Caco-2 (cell line): Measurements from ENCODE around the gene SELENOH. TPM values are rescaled to one million over a fixed set of nuclear protein-coding genes. Genes with fewer than 3 reads are reported as not detected.

Source experiments
- BruUV-seq: library from RNA; stranded (reverse); fragments of 400-500 nt; replicated peaks from 2 replicates; lab custom pipeline; 2021; lab: Mats Ljungman, UMichigan
- CTCF ChIA-PET: fragments of 300-600 bp; sonication (Branson Sonifier 250); formaldehyde crosslinking; loops from one replicate; lab custom pipeline; 2022; ENCODE audit warnings: antibody characterized with exemption; lab: Charles Lee
- POLR2A ChIA-PET: fragments of 300-600 bp; sonication (Branson Sonifier 250); formaldehyde crosslinking; loops from one replicate; lab custom pipeline; 2022; ENCODE audit warnings: antibody characterized with exemption; lab: Charles Lee
- DNase-seq, 2 experiments: peaks; one replicate each; pipeline versions ENCODE4 v3.0.0 to v3.0.0-alpha.2; 2020 to 2022
- H3K27me3 ChIP-seq: replicated peaks from 2 replicates; pipeline ENCODE4 v1.6.0; 2011; ENCODE audit warnings: low read length; ENCODE audit not compliant: control insufficient read depth, insufficient read depth
- H3K36me3 ChIP-seq: 2 replicates; pipeline ENCODE4 v1.5.1; 2011; ENCODE audit warnings: low read length; ENCODE audit not compliant: control insufficient read depth, insufficient read depth
- H3K4me1 ChIP-seq: fragments of 250-450 bp; sonication (Bioruptor Pico); 2 replicates; pipeline ENCODE4 v1.5.1; 2020; ENCODE audit warnings: mild to moderate bottlenecking
- H3K4me3 ChIP-seq: 2 replicates; pipeline ENCODE4 v1.5.1; 2011; ENCODE audit warnings: low read depth, mild to moderate bottlenecking, control low read depth, low read length
- H3K9me3 ChIP-seq: fragments of 250-450 bp; sonication (Bioruptor Pico); 2 replicates; pipeline ENCODE4 v1.5.1; 2020; ENCODE audit warnings: mild to moderate bottlenecking, moderate library complexity
- H3K27ac Mint-ChIP-seq: one replicate; pipeline ENCODE4 v1.8.0; 2022; ENCODE audit warnings: mixed read lengths; ENCODE audit not compliant: unreplicated experiment
- H3K27me3 Mint-ChIP-seq: one replicate; pipeline ENCODE4 v1.8.0; 2022; ENCODE audit warnings: mixed read lengths; ENCODE audit not compliant: insufficient read depth, unreplicated experiment
- H3K36me3 Mint-ChIP-seq: one replicate; pipeline ENCODE4 v1.8.0; 2022; ENCODE audit warnings: mild to moderate bottlenecking, mixed read lengths; ENCODE audit not compliant: insufficient read depth, unreplicated experiment
- H3K4me1 Mint-ChIP-seq: one replicate; pipeline ENCODE4 v1.8.0; 2022; ENCODE audit warnings: low read depth, mixed read lengths; ENCODE audit not compliant: unreplicated experiment
- H3K4me3 Mint-ChIP-seq: one replicate; pipeline ENCODE4 v1.8.0; 2022; ENCODE audit warnings: mild to moderate bottlenecking, moderate library complexity, mixed read lengths; ENCODE audit not compliant: unreplicated experiment
- H3K9me3 Mint-ChIP-seq: one replicate; pipeline ENCODE4 v1.8.0; 2022; ENCODE audit warnings: mixed read lengths; ENCODE audit not compliant: unreplicated experiment
- CTCF ChIP-seq, 2 experiments: fragments of 200-600 bp in 1 of 2; IDR thresholded peaks; 1 replicate in 1 of 2; 2 replicates in 1 of 2; pipeline versions ENCODE4 v1.5.1 to v1.8.0; 2011 to 2022; ENCODE audit warnings: antibody characterized with exemption in 1 of 2, control low read depth in 1 of 2, inconsistent platforms in 1 of 2, low read depth in 1 of 2, low read length in 1 of 2, mild to moderate bottlenecking in 1 of 2, moderate library complexity in 1 of 2; ENCODE audit not compliant: insufficient read depth in 1 of 2, severe bottlenecking in 1 of 2, unreplicated experiment in 1 of 2
- intact Hi-C: fragments of 100-400 bp; cut with micrococcal nuclease; formaldehyde crosslinking; loops from one replicate; pipeline ENCODE4 v1.10.0; 2022; ENCODE audit not compliant: unreplicated experiment
- total RNA-seq: library from RNA; stranded (reverse); gene quantifications from 2 replicates; pipeline ENCODE4 v1.2.3, GENCODE V29; 2022

SELENOH gene
- total RNA-seq, 1 experiment from 2014 or later, result 174 TPM

DNA sequence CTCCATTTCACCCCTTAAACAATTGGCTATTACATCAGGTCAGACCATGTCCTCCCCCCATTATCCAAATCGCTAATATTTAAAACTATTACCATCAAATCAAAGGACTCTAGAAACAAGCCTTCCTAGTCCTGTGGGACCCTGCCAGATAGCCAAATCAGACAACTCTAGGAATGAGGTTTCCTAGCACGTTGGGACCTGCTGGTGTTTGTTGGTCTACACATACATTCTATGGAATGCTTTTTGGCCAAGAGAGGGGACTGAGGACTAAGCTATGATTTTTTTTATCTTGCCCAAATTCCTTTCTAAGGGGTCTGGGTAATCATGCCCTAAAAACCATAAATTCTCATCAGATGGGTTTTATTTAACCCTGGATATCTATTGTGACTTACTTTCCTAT is 14.1 kb upstream of the SELENOH start:
- no peak for TF ChIP-seq CTCF (IDR thresholded peaks at IDR 0.05; ENCODE audit: insufficient read depth in 1 of 2, low read depth in 1 of 2, low read length in 1 of 2, severe bottlenecking in 1 of 2, unreplicated experiment in 1 of 2)
- no peaks in the 10 kb centered on the region for H3K27me3 ChIP-seq
- no peak overlapping the region for H3K4me3 ChIP-seq
- no peaks in the 10 kb centered on the region for H3K27me3 Mint-ChIP-seq
- peaks cover 11% of the 10 kb centered on the region for H3K4me1 Mint-ChIP-seq
- no peak for DNase-seq
- CTCF ChIA-PET, result interaction anchor here (0.6 kb wide), 1 partner anchor 82 kb away, joined by 4 read pairs; no protein-coding TSS in a partner anchor
- H3K9me3 Mint-ChIP-seq, result no peaks in the 10 kb centered on the region
- POLR2A ChIA-PET, result interaction anchor here (0.8 kb wide), 1 partner anchor 74 kb away, joined by 6 read pairs; no protein-coding TSS in a partner anchor
- no TSS peak for BruUV-seq
- no peak overlapping the region for H3K27ac Mint-ChIP-seq
- H3K36me3 Mint-ChIP-seq, result peaks cover 56% of the 10 kb centered on the region
- H3K4me1 ChIP-seq, result no peaks in the 10 kb centered on the region
- intact Hi-C loops, result no loop called here
- peaks cover under 1% of the 10 kb centered on the region for H3K9me3 ChIP-seq
- no peaks in the 10 kb centered on the region for H3K36me3 ChIP-seq
- H3K4me3 Mint-ChIP-seq, result no peak overlapping the region

- Histone ChIP-seq H3K27me3 (no peaks in the 10 kb centered on the region), H3K9me3 (peaks cover 3% of the 10 kb centered on the region), H3K4me1 (peaks cover 4% of the 10 kb centered on the region; the same call in 1 of the 2 replicates), H3K36me3 (no peaks in the 10 kb centered on the region), H3K4me3 (no peak overlapping the region)
- ChIA-PET POLR2A (no interaction called here), CTCF (no interaction called here)
- peaks cover 11% of the 10 kb centered on the region for H3K4me1 Mint-ChIP-seq
- H3K9me3 Mint-ChIP-seq, result no peaks in the 10 kb centered on the region
- H3K27me3 Mint-ChIP-seq, result no peaks in the 10 kb centered on the region
- H3K36me3 Mint-ChIP-seq, result peaks cover 46% of the 10 kb centered on the region
- no TSS peak for BruUV-seq
- DNase-seq, result no peak
- intact Hi-C loops, result no loop called here
- no peak overlapping the region for H3K4me3 Mint-ChIP-seq
- no peak for TF ChIP-seq CTCF (IDR thresholded peaks at IDR 0.05; ENCODE audit: insufficient read depth in 1 of 2, low read depth in 1 of 2, low read length in 1 of 2, severe bottlenecking in 1 of 2, unreplicated experiment in 1 of 2)
- no peak overlapping the region for H3K27ac Mint-ChIP-seq
Observed at GRCh38 chr11:57728829-57729228, 12.5 kb upstream of the SELENOH start.

GRCh38 chr11:57729479-57729878 is 11.8 kb upstream of the SELENOH start:
- Histone ChIP-seq H3K9me3 (peaks cover 3% of the 10 kb centered on the region), H3K4me3 (no peak overlapping the region), H3K27me3 (no peaks in the 10 kb centered on the region), H3K4me1 (peaks cover 7% of the 10 kb centered on the region; the same call in 1 of the 2 replicates), H3K36me3 (peaks cover 2% of the 10 kb centered on the region; the same call in 1 of the 2 replicates)
- CTCF ChIA-PET, result no interaction called here
- BruUV-seq, result no TSS peak
- Mint-ChIP-seq H3K27ac (no peak overlapping the region), H3K4me1 (peaks cover 11% of the 10 kb centered on the region), H3K4me3 (no peak overlapping the region), H3K36me3 (peaks cover 44% of the 10 kb centered on the region), H3K9me3 (no peaks in the 10 kb centered on the region), H3K27me3 (no peaks in the 10 kb centered on the region)
- intact Hi-C loops, result no loop called here
- TF ChIP-seq CTCF (IDR thresholded peaks at IDR 0.05; ENCODE audit: insufficient read depth in 1 of 2, low read depth in 1 of 2, low read length in 1 of 2, severe bottlenecking in 1 of 2, unreplicated experiment in 1 of 2), result no peak
- POLR2A ChIA-PET, result no interaction called here
- DNase-seq, result no peak
